Occipital lobe (tissue), 1 donor: ENCODE results near the gene NDUFAF5. TPM values are rescaled to one million over a fixed set of nuclear protein-coding genes. Genes with fewer than 3 reads are reported as not detected.

Source experiments
- total RNA-seq: library from RNA; depleted of rRNA; stranded (reverse); fragments of >200 nt; gene quantifications from one replicate; pipeline ENCODE4 v1.2.3, GENCODE V29; 2014

Gene NDUFAF5
- total RNA-seq, 1 donor from 2014 or later = 30.4 TPM

Other genes starting within 250 kb of the NDUFAF5 start
- 27.5 TPM for gene TASP1, start 146.1 kb upstream of the NDUFAF5 start, total RNA-seq
- gene ESF1, start 109 bp upstream of the NDUFAF5 start, total RNA-seq = 17.3 TPM
- 0.62 TPM for gene SEL1L2, start 205.6 kb downstream of the NDUFAF5 start, total RNA-seq
- 60.4 TPM for gene MACROD2, start 210.5 kb downstream of the NDUFAF5 start, total RNA-seq